Urothelium cell line (cell line): ENCODE measurements around the gene COMMD4.
"Not testable (repeated sequence)": the region's sequence is repeated elsewhere in the genome, so short reads cannot be mapped to it uniquely, and the experiment has no call there.

Experiments used
- DNase-seq: peaks from one replicate; pipeline ENCODE4 v3.0.0; 2011; ENCODE audit warnings: low spot score, mixed read lengths
- FAIRE-seq: peaks from 2 replicates; lab custom pipeline; 2011; peaks lifted over from hg19 to GRCh38; lab: Jason Lieb, UNC

The COMMD4 gene

GRCh38 chr15:75335705-75336355, at the start of gene COMMD4:
Gene COMMD4, plus strand, starts transcription at chr15:75336063. Its CDS starts 27 bp downstream, at chr15:75336090.
- FAIRE-seq (no peak), DNase-seq (peak; percentile 80)

- FAIRE-seq, DNase-seq: not testable (repeated sequence)
Measured at GRCh38 chr15:75293660-75294059, 42.2 kb upstream of the COMMD4 start.

GRCh38 chr15:75298541-75299310, 37.1 kb upstream of the COMMD4 start:
- not testable (repeated sequence) for DNase-seq, FAIRE-seq

- FAIRE-seq, DNase-seq: not testable (repeated sequence)
Measured at GRCh38 chr15:75299311-75299688, 36.6 kb upstream of the COMMD4 start.

- not testable (repeated sequence) for FAIRE-seq, DNase-seq
Measured at GRCh38 chr15:75300026-75300425, 35.8 kb upstream of the COMMD4 start.

- FAIRE-seq (no peak), DNase-seq (no peak)
Measured at GRCh38 chr15:75302318-75302717, 33.5 kb upstream of the COMMD4 start.

GRCh38 chr15:75302753-75303152, 33.1 kb upstream of the COMMD4 start:
- FAIRE-seq, result peak; percentile 89
- not testable (repeated sequence) for DNase-seq

- DNase-seq, result no peak
- FAIRE-seq, result no peak
Measured at GRCh38 chr15:75306188-75306587, 29.7 kb upstream of the COMMD4 start.

GRCh38 chr15:75307778-75308390, 28.0 kb upstream of the COMMD4 start:
- no peak for FAIRE-seq

GRCh38 chr15:75309711-75310110, 26.2 kb upstream of the COMMD4 start:
- DNase-seq (no peak), FAIRE-seq (no peak)

More at GRCh38 chr15:75307778-75308390, 28.0 kb upstream of the COMMD4 start:
- DNase-seq, result peak; percentile 79

GRCh38 chr15:75312548-75312947, 23.3 kb upstream of the COMMD4 start:
- FAIRE-seq, result not testable (repeated sequence)

GRCh38 chr15:75313116-75313845, 22.6 kb upstream of the COMMD4 start:
- no peak for FAIRE-seq
- no peak for DNase-seq

More at GRCh38 chr15:75312548-75312947, 23.3 kb upstream of the COMMD4 start:
- peak; percentile 46 for DNase-seq

GRCh38 chr15:75314552-75315290, 21.1 kb upstream of the COMMD4 start:
- no peak for FAIRE-seq
- no peak for DNase-seq

- not testable (repeated sequence) for FAIRE-seq, DNase-seq
Measured at GRCh38 chr15:75319231-75319897, 16.5 kb upstream of the COMMD4 start.

GRCh38 chr15:75321711-75322110, 14.2 kb upstream of the COMMD4 start:
- DNase-seq (no peak), FAIRE-seq (no peak)

- DNase-seq (no peak), FAIRE-seq (no peak)
Measured at GRCh38 chr15:75325922-75326321, 9.9 kb upstream of the COMMD4 start.

- no peak for FAIRE-seq
Measured at GRCh38 chr15:75327005-75327404, 8.9 kb upstream of the COMMD4 start.

GRCh38 chr15:75327491-75327890, 8.4 kb upstream of the COMMD4 start:
- DNase-seq (no peak), FAIRE-seq (no peak)

More at GRCh38 chr15:75327005-75327404, 8.9 kb upstream of the COMMD4 start:
- no peak for DNase-seq

- no peak for DNase-seq
- no peak for FAIRE-seq
Measured at GRCh38 chr15:75328493-75329314, 7.2 kb upstream of the COMMD4 start.
